C4-2B (cell line): ENCODE data around the gene ST7L.

Source experiments
- H3K27ac ChIP-seq: fragments of 450-650 bp; 2 replicates; pipeline ENCODE4 v1.5.1; 2017
- CTCF ChIP-seq: fragments of 450-650 bp; conservative IDR thresholded peaks from 2 replicates; pipeline ENCODE4 v1.5.1; 2017; ENCODE audit warnings: mild to moderate bottlenecking
- ZFX ChIP-seq: fragments of 450-650 bp; IDR thresholded peaks from 2 replicates; pipeline ENCODE4 v1.6.1; 2017

Gene ST7L

GRCh38 chr1:112618721-112619517 is at the start of gene ST7L:
TSS of gene ST7L (minus strand) at chr1:112619141. CDS start at chr1:112619113, 28 bp downstream.
- peak within 1 kb of the TSS; percentile 98 for H3K27ac ChIP-seq

GRCh38 chr1:112666946-112667345 is 48.0 kb upstream of the ST7L start:
- H3K27ac ChIP-seq, result no peak overlapping the region
- TF ChIP-seq ZFX (no peak), CTCF (no peak)

More at GRCh38 chr1:112618721-112619517, at the start of gene ST7L:
- TF ChIP-seq CTCF (no peak), ZFX (no peak)

- H3K27ac ChIP-seq, result no peak overlapping the region
- TF ChIP-seq CTCF (no peak), ZFX (no peak)
Measured at GRCh38 chr1:112665857-112666256, 46.9 kb upstream of the ST7L start.

- TF ChIP-seq CTCF (no peak), ZFX (no peak)
- H3K27ac ChIP-seq, result no peak overlapping the region
Measured at GRCh38 chr1:112651205-112651604, 32.3 kb upstream of the ST7L start.

GRCh38 chr1:112646225-112646624 is 27.3 kb upstream of the ST7L start:
- H3K27ac ChIP-seq, result peak overlapping the region; percentile 17; the same call in 1 of the 2 replicates
- no peak for TF ChIP-seq CTCF
- no peak for TF ChIP-seq ZFX

- H3K27ac ChIP-seq, result no peak overlapping the region
- TF ChIP-seq ZFX (no peak), CTCF (no peak)
Measured at GRCh38 chr1:112643080-112643479, 24.1 kb upstream of the ST7L start.

GRCh38 chr1:112640437-112640836 is 21.5 kb upstream of the ST7L start:
- peak overlapping the region; percentile 64 for H3K27ac ChIP-seq

- TF ChIP-seq ZFX, result no peak
- TF ChIP-seq CTCF, result no peak
- H3K27ac ChIP-seq, result peak overlapping the region; percentile 70
Measured at GRCh38 chr1:112638110-112638428, 19.1 kb upstream of the ST7L start.
